Psoas muscle (tissue), 8 donors: ENCODE data around the gene ABCC11. TPM values are rescaled to one million over a fixed set of nuclear protein-coding genes. Genes with fewer than 3 reads are reported as not detected.

Experiments
- ATAC-seq, 4 donors: fragments of 200-7000 bp; cut with Tn5 transposase; one replicate each; pipeline ENCODE4 v1.9.1; 2020; ENCODE audit warnings: moderate library complexity in 3 of 4, mild to moderate bottlenecking in 2 of 4
- DNase-seq, 2 donors: peaks; one replicate each; pipeline ENCODE4 v3.0.0-alpha.2; 2020
- H3K27ac ChIP-seq: fragments of 200-600 bp; one replicate; pipeline ENCODE4 v1.8.0; 2022
- H3K27me3 ChIP-seq, 3 donors: fragments of 200-600 bp in 1 of 3; one replicate each; pipeline versions ENCODE4 v1.6.1 to v1.8.0; 2013 to 2022; ENCODE audit warnings: low read length in 2 of 3, mild to moderate bottlenecking in 2 of 3, moderate library complexity in 1 of 3; ENCODE audit not compliant: insufficient read depth in 3 of 3
- H3K36me3 ChIP-seq, 2 donors: fragments of 200-600 bp in 1 of 2; one replicate each; pipeline versions ENCODE4 v1.6.1 to v1.8.0; 2013 to 2022; ENCODE audit warnings: low read depth in 1 of 2, mild to moderate bottlenecking in 1 of 2, moderate library complexity in 1 of 2; ENCODE audit not compliant: insufficient read depth in 1 of 2
- H3K4me1 ChIP-seq: fragments of 200-600 bp; one replicate; pipeline ENCODE4 v1.8.0; 2022
- H3K4me3 ChIP-seq: fragments of 200-600 bp; one replicate; pipeline ENCODE4 v1.8.0; 2022; ENCODE audit warnings: mild to moderate bottlenecking
- H3K9me3 ChIP-seq: fragments of 200-600 bp; one replicate; pipeline ENCODE4 v1.8.0; 2022
- CTCF ChIP-seq: fragments of 200-600 bp; IDR thresholded peaks from one replicate; pipeline ENCODE4 v1.8.0; 2022; ENCODE audit warnings: antibody characterized with exemption
- WGBS, 3 donors: extraction: QIAGEN DNeasy Blood & Tissue Kit; methylation state at CpG; one replicate each; pipeline versions ENCODE4 v1.1.6 to v1.1.7; 2013; 5-methylcytosine and 5-hydroxymethylcytosine counted together
- intact Hi-C, 2 donors: fragments of 100-400 bp; cut with DNase I; formaldehyde crosslinking; loops; one replicate each; pipeline versions ENCODE4 v1.11.0 to v1.14.2; 2022
- polyA plus RNA-seq, 3 donors: library from polyadenylated mRNA; stranded (reverse); fragments of 200-250 nt; gene quantifications; one replicate each; pipeline ENCODE4 v1.2.3, GENCODE V29; 2013
- total RNA-seq, 4 donors: library from RNA; stranded (reverse); fragmentation: NEBNext Ultra II Directional in 2 of 4; extraction: Animal tissue kit (Norgen Biotek cat#: 25700) in 2 of 4; gene quantifications; one replicate each; pipeline versions ENCODE4 v1.2.1 to v1.2.4, GENCODE V29; 2021 to 2023
- donor health status: healthy with polysubstance abuse.
- donor health status: DM: no; HTN: no; CAD: no; lungs with moderate emphysema.
- donor health status: Bipolar disorder and iron deficiency.
- donor health status: healthy.
- donor health status: DM: yes; HTN: yes; CAD: no.
- donor health status: DM: no; HTN: no; CAD: no.
- donor health status: DM: no; HTN: no; CAD: no.
- donor health status: DM: yes; HTN: yes; CAD: no.

Gene ABCC11
- total and polyA plus RNA-seq, 7 donors: 0.05 to 0.22 (median 0.15) TPM; not detected in 1

GRCh38 chr16:48132696-48133095, 114.6 kb downstream of the ABCC11 start:
- no peaks in the 10 kb centered on the region for H3K9me3 ChIP-seq
- H3K27me3 ChIP-seq: no peaks in the 10 kb centered on the region
- peaks cover 35% of the 10 kb centered on the region for H3K4me1 ChIP-seq
- DNase-seq (no peak), ATAC-seq (no peak)
- H3K36me3 ChIP-seq: no peaks in the 10 kb centered on the region
- no peak overlapping the region for H3K4me3 ChIP-seq
- TF ChIP-seq CTCF: no peak
- no peak overlapping the region for H3K27ac ChIP-seq
- WGBS, 3 donors: 89 to 92% (median 90%) methylated on average over 3 of the region's 3 CpGs
- intact Hi-C loops: no loop called here

GRCh38 chr16:48131201-48131935, 116.0 kb downstream of the ABCC11 start:
- Histone ChIP-seq H3K27ac (no peak overlapping the region), H3K4me1 (peaks cover 35% of the 10 kb centered on the region), H3K27me3 (no peaks in the 10 kb centered on the region), H3K9me3 (no peaks in the 10 kb centered on the region), H3K36me3 (no peaks in the 10 kb centered on the region), H3K4me3 (no peak overlapping the region)
- no peak for TF ChIP-seq CTCF
- ATAC-seq (no peak), DNase-seq (no peak)
- 87 to 91% (median 88%) methylated on average over 6 of the region's 6 CpGs for WGBS, 3 donors
- intact Hi-C loops: no loop called here

- Histone ChIP-seq H3K27me3 (no peaks in the 10 kb centered on the region), H3K4me3 (no peak overlapping the region), H3K9me3 (no peaks in the 10 kb centered on the region), H3K4me1 (peaks cover 33% of the 10 kb centered on the region), H3K27ac (no peak overlapping the region), H3K36me3 (no peaks in the 10 kb centered on the region)
- ATAC-seq (no peak), DNase-seq (no peak)
- no peak for TF ChIP-seq CTCF
- 91 to 93% (median 92%) methylated on average over 3 of the region's 3 CpGs for WGBS, 3 donors
- intact Hi-C loops: no loop called here
These were observed 117.4 kb downstream of the ABCC11 start for GRCh38 chr16:48129926-48130325.

GRCh38 chr16:48128769-48129168, 118.6 kb downstream of the ABCC11 start:
- Histone ChIP-seq H3K27me3 (no peaks in the 10 kb centered on the region), H3K4me3 (no peak overlapping the region), H3K9me3 (no peaks in the 10 kb centered on the region), H3K36me3 (no peaks in the 10 kb centered on the region), H3K27ac (peak overlapping the region; percentile 81), H3K4me1 (peaks cover 33% of the 10 kb centered on the region)
- WGBS, 3 donors: 28 to 48% (median 32%) methylated on average over 2 of the region's 2 CpGs
- no peak for TF ChIP-seq CTCF
- intact Hi-C loops: no loop called here
- no peak for DNase-seq
- peak in 3 of 4 donors; percentile 70 to 84 (median 77) for ATAC-seq
